GM18951 (cell line): ENCODE measurements around the gene SPECC1.
"Not testable (repeated sequence)": the region's sequence is repeated elsewhere in the genome, so short reads cannot be mapped to it uniquely, and the experiment has no call there.

ENCODE experiments used
- POLR2A ChIP-seq: IDR thresholded peaks from 4 replicates; pipeline ENCODE4 v1.6.1; 2011; ENCODE audit warnings: mild to moderate bottlenecking; ENCODE audit not compliant: insufficient read length, insufficient read depth; ENCODE audit errors: extremely low read depth
- in situ Hi-C: fragments of 300-500 bp; cut with MboI; formaldehyde crosslinking; loops from one replicate; pipeline ENCODE4 v1.12.0; 2022; ENCODE audit warnings: low sequenced_read_pairs, mixed read lengths, inconsistent platforms; ENCODE audit not compliant: unreplicated experiment

SPECC1 gene

GRCh38 chr17:20103454-20104446, 94.6 kb downstream of the SPECC1 start:
- no peak for TF ChIP-seq POLR2A
- in situ Hi-C loops = no loop called here

- in situ Hi-C loops = no loop called here
These were observed 96.6 kb downstream of the SPECC1 start for GRCh38 chr17:20105539-20106280.

GRCh38 chr17:20106446-20106845, 97.3 kb downstream of the SPECC1 start:
- in situ Hi-C loops = not testable (repeated sequence)

More at GRCh38 chr17:20105539-20106280, 96.6 kb downstream of the SPECC1 start:
- no peak for TF ChIP-seq POLR2A

GRCh38 chr17:20109076-20109475, 99.9 kb downstream of the SPECC1 start:
- in situ Hi-C loops = no loop called here
- TF ChIP-seq POLR2A = no peak

- in situ Hi-C loops = loop anchor here (5.0 to 10.0 kb wide), 2 partner anchors 119 to 203 kb away; no protein-coding TSS in a partner anchor
- no peak for TF ChIP-seq POLR2A
These were observed 102.4 kb downstream of the SPECC1 start for GRCh38 chr17:20111538-20111937.

GRCh38 chr17:20114466-20114865, 105.3 kb downstream of the SPECC1 start:
- TF ChIP-seq POLR2A = no peak
- in situ Hi-C loops = loop anchor here (5.0 to 10.0 kb wide), 2 partner anchors 122 to 200 kb away; no protein-coding TSS in a partner anchor

GRCh38 chr17:20116683-20117309, 107.6 kb downstream of the SPECC1 start:
- in situ Hi-C loops = loop anchor here (10.0 kb wide), 1 partner anchor 198 kb away; no protein-coding TSS in a partner anchor
- no peak for TF ChIP-seq POLR2A

- no peak for TF ChIP-seq POLR2A
- in situ Hi-C loops = loop anchor here (10.0 kb wide), 1 partner anchor 197 kb away; no protein-coding TSS in a partner anchor
These were observed 109.1 kb downstream of the SPECC1 start for GRCh38 chr17:20118280-20118679.

GRCh38 chr17:20120836-20121235, 111.7 kb downstream of the SPECC1 start:
- in situ Hi-C loops = no loop called here
- TF ChIP-seq POLR2A = no peak

- in situ Hi-C loops = no loop called here
- no peak for TF ChIP-seq POLR2A
These were observed 112.4 kb downstream of the SPECC1 start for GRCh38 chr17:20121359-20122253.

- in situ Hi-C loops = no loop called here
- no peak for TF ChIP-seq POLR2A
These were observed 113.2 kb downstream of the SPECC1 start for GRCh38 chr17:20122254-20122879.

GRCh38 chr17:20123209-20123608, 114.0 kb downstream of the SPECC1 start:
- no peak for TF ChIP-seq POLR2A
- in situ Hi-C loops = no loop called here

- in situ Hi-C loops = no loop called here
- no peak for TF ChIP-seq POLR2A
These were observed 116.6 kb downstream of the SPECC1 start for GRCh38 chr17:20125724-20126123.
